Lung (tissue), 12 donors: Measurements from ENCODE around the gene HOXC5. TPM values are rescaled to one million over a fixed set of nuclear protein-coding genes. Genes with fewer than 3 reads are reported as not detected.

Experiments used
- ATAC-seq: fragments of 200-7000 bp; cut with Tn5 transposase; one replicate; pipeline ENCODE4 v1.9.1; 2020; ENCODE audit warnings: moderate number of reproducible peaks; ENCODE audit not compliant: insufficient read depth, low FRiP score
- DNase-seq, 3 donors: peaks; one replicate each; pipeline ENCODE4 v3.0.0-alpha.2; 2013 to 2017
- H3K27ac ChIP-seq, 2 donors: one replicate each; pipeline ENCODE4 v1.5.1; 2013; ENCODE audit warnings: mild to moderate bottlenecking in 2 of 2, moderate library complexity in 2 of 2, control low read depth in 1 of 2, inconsistent platforms in 1 of 2, low read depth in 1 of 2, low read length in 1 of 2
- H3K27me3 ChIP-seq, 3 donors: one replicate each; pipeline ENCODE4 v1.5.1; 2013; ENCODE audit warnings: low read length in 2 of 3; ENCODE audit not compliant: control insufficient read depth in 3 of 3, insufficient read depth in 3 of 3
- H3K36me3 ChIP-seq, 4 donors: one replicate each; pipeline ENCODE4 v1.5.1; 2013; ENCODE audit warnings: low read length in 4 of 4, mild to moderate bottlenecking in 1 of 4, moderate library complexity in 1 of 4; ENCODE audit not compliant: control insufficient read depth in 4 of 4, insufficient read depth in 4 of 4
- H3K4me1 ChIP-seq, 5 donors: one replicate each; pipeline ENCODE4 v1.5.1; 2013; ENCODE audit warnings: low read length in 5 of 5, mild to moderate bottlenecking in 2 of 5, moderate library complexity in 1 of 5; ENCODE audit not compliant: control insufficient read depth in 5 of 5, insufficient read depth in 5 of 5
- H3K4me3 ChIP-seq: one replicate; pipeline ENCODE4 v1.5.1; 2013; ENCODE audit warnings: mild to moderate bottlenecking, control low read depth, moderate library complexity
- H3K9ac ChIP-seq, 2 donors: one replicate each; pipeline ENCODE4 v1.5.1; 2013; ENCODE audit warnings: low read length in 2 of 2, control low read depth in 1 of 2; ENCODE audit not compliant: insufficient read depth in 1 of 2
- H3K9me3 ChIP-seq, 4 donors: one replicate each; pipeline ENCODE4 v1.5.1; 2013; ENCODE audit warnings: low read length in 3 of 4, mild to moderate bottlenecking in 1 of 4, moderate library complexity in 1 of 4; ENCODE audit not compliant: control insufficient read depth in 4 of 4, insufficient read depth in 3 of 4
- CTCF ChIP-seq: IDR thresholded peaks from 2 replicates; pipeline ENCODE4 v1.5.1; 2012; ENCODE audit warnings: mild to moderate bottlenecking; ENCODE audit errors: control extremely low read depth, extremely low read depth
- WGBS, 2 donors: extraction: QIAGEN DNeasy Blood & Tissue Kit; methylation state at CpG; one replicate each; pipeline ENCODE4 v1.1.7; 2013; 5-methylcytosine and 5-hydroxymethylcytosine counted together
- polyA plus RNA-seq, 2 donors: library from polyadenylated mRNA; stranded (reverse); fragments of 200-250 nt; gene quantifications; one replicate each; pipeline ENCODE4 v1.2.1, GENCODE V29; 2013
- total RNA-seq, 2 donors: library from RNA; depleted of rRNA in 1 of 2; stranded (reverse); fragments of >200 nt in 1 of 2; gene quantifications; one replicate each; pipeline ENCODE4 v1.2.1, GENCODE V29; 2014 to 2021
- donor health status: control.
- donor health status: control.
- donor health status: Bipolar disorder and iron deficiency.
- donor health status: healthy.
- donor health status: DM: yes; HTN: yes; CAD: no.

Gene HOXC5
- total and polyA plus RNA-seq, 4 donors = 0.08 to 0.26 (median 0.17) TPM

DNA sequence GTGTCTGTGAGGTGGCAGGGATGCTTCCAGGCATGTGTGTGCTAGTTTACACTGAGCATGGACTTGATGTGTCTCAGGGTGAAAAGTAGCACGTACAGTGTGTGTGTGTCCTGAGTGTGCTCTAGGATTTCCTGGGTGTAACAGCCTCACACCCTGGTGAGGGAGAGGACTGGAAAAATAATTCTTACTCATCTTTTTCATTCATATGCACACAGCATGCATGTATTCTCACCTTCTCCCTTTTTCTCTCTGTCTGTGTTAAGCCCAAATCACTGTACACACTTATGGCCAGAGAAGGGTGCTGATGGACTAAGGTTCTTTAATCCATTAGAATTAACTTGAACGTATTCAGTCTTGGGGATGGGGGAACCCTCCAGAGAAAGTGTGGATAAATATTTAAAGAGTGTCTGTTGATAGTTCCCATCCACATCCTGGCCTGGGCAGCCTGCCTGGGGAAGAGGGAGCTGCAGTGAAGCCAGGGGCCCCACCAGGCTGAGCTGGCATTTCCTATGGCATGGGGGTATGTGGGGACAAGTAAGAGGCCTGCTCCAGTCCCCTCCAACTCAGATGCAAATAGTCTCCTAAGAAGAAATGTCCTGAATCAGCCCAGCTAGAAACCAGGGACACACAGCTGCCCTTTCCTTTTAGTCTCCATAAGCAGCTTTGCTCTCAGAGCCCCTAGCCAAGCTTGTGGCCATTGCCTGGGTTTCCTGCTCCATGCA, 25.2 kb upstream of the HOXC5 start:
- no peak overlapping the region for H3K27ac ChIP-seq
- ATAC-seq (no peak), DNase-seq (no peak)
- H3K27me3 ChIP-seq = peaks cover 9 to 96% (median 87%) of the 10 kb centered on the region in 3 donors
- no peak overlapping the region for H3K9ac ChIP-seq
- 31 to 47% methylated on average over 2 of the region's 2 CpGs for WGBS, 2 donors
- no peaks in the 10 kb centered on the region for H3K36me3 ChIP-seq
- TF ChIP-seq CTCF = no peak
- H3K9me3 ChIP-seq = peaks cover 0 to 3% (median 0%) of the 10 kb centered on the region in 4 donors
- H3K4me1 ChIP-seq = peaks cover 0 to 20% (median 3%) of the 10 kb centered on the region in 5 donors
- H3K4me3 ChIP-seq = no peak overlapping the region

DNA sequence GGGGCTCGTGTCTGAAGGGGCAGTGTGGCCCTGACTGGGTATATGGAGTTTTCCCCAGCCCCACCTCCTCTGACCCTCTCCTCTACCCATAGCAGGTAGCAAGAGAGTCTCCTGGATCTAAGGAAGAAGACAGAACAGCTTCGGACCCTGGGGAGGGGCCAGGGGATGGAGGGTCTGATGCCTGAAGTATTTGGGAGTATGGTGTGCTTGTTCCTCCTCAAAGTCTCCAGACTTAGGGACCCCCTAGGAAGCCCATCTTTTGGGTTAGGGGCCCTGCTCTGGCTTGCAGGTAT, 24.6 kb upstream of the HOXC5 start:
- H3K4me3 ChIP-seq = no peak overlapping the region
- H3K27me3 ChIP-seq = peaks cover 7 to 96% (median 87%) of the 10 kb centered on the region in 3 donors
- no peak for DNase-seq
- TF ChIP-seq CTCF = no peak
- H3K36me3 ChIP-seq = no peaks in the 10 kb centered on the region
- WGBS, 2 donors = 23 to 33% methylated on average over 2 of the region's 2 CpGs
- ATAC-seq = no peak
- H3K27ac ChIP-seq = no peak overlapping the region
- H3K9ac ChIP-seq = no peak overlapping the region
- H3K9me3 ChIP-seq = peaks cover 0 to 9% (median 0%) of the 10 kb centered on the region in 4 donors
- peaks cover 0 to 20% (median 3%) of the 10 kb centered on the region in 5 donors for H3K4me1 ChIP-seq

DNA sequence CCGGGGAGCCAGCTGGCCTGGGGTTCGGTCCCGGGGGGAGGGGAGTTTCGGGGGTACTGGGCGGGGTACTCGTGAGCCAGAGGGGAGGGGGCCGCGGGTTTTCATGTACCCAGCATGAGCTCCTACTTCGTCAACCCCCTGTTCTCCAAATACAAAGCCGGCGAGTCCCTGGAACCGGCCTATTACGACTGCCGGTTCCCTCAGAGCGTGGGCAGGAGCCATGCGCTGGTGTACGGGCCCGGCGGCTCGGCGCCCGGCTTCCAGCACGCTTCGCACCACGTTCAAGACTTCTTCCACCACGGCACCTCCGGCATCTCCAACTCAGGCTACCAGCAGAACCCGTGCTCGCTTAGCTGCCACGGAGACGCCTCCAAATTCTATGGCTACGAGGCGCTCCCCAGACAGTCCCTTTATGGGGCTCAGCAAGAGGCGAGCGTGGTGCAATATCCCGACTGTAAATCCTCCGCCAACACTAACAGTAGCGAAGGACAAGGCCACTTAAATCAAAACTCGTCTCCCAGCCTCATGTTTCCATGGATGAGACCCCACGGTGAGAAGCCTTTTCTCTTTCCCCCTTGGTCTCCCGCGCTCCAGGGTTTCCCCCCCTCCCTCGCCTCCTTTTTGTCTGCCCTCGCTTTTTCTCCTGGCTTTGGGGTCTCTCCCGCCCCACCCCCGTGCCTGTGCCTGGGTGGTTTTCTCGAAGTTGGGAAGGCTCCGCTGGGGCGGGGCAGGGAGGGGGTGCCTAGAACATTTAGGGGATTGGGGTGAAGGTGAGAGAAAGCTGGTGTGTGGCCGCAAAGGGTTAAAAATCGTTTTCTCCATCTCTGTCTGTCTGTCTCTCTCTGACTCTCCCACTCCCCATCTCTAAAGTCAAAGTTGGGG, 23.4 kb upstream of the HOXC5 start:
- no peak overlapping the region for H3K27ac ChIP-seq
- 4% methylated on average over 51 of the region's 51 CpGs for WGBS, 2 donors
- peaks cover 4 to 97% (median 86%) of the 10 kb centered on the region in 3 donors for H3K27me3 ChIP-seq
- no peak for TF ChIP-seq CTCF
- DNase-seq = peak in 1 of 3 donors; percentile 50
- H3K36me3 ChIP-seq = no peaks in the 10 kb centered on the region
- peaks cover 0 to 16% (median 0%) of the 10 kb centered on the region in 4 donors for H3K9me3 ChIP-seq
- no peak overlapping the region for H3K9ac ChIP-seq
- peaks cover 0 to 20% (median 3%) of the 10 kb centered on the region in 5 donors for H3K4me1 ChIP-seq
- no peak for ATAC-seq
- no peak overlapping the region for H3K4me3 ChIP-seq
